Measurements from ENCODE around the gene MORN5. TPM values are rescaled to one million over a fixed set of nuclear protein-coding genes. Genes with fewer than 3 reads are reported as not detected.

Gene MORN5
- total and polyA plus RNA-seq, 3 donors from 2014 or later = 19.2 to 183 (median 34.7) TPM

DNA sequence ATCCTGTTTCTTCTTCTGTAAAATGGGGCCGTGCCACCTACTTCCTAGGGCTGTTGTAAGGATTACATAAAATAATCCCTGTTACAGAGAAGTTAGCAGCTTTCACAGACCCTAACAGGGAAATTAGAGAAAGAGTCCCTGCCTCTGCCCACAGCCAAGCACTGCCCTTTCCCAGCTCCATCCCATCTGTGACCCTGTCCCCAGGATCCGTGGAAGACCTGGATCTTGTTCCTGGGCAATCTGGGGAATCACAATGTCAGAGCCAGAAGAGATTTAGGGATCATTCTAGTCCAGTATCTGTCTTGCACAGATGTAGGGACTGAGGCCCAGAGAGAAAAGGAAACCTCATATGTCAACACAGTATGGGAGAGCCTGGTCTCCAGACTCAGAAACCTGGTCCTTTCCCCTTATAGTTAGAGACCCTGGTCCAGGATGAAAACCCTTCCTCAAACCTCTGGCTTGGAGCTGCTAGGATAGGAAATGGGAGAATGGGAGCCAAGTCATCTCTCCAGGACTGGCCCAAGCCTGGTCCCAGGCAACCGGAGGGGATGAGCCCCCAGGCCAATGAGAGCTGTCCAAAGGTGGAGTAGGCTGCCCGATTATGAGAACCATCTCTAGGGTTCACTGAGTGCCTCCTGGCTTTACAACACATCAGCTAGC lies 56.6 kb downstream of the MORN5 start:
- no peak for DNase-seq
- intact Hi-C loops (cut with DNase I; ENCODE audit: low total_unique reads) = no loop called here
- H3K9me3 ChIP-seq = no peaks in the 10 kb centered on the region
- no peak overlapping the region for H3K4me3 ChIP-seq
- peaks cover 5% of the 10 kb centered on the region for H3K27me3 ChIP-seq
- 45 to 56% methylated on average over 4 of the region's 4 CpGs for WGBS, 2 donors
- no peaks in the 10 kb centered on the region for H3K36me3 ChIP-seq (ENCODE audit: low read depth, missing control alignments)
- H3K4me1 ChIP-seq = peaks cover 25% of the 10 kb centered on the region
- H3K27ac ChIP-seq = no peak overlapping the region
- no peak for TF ChIP-seq POLR2A (IDR thresholded peaks at IDR 0.05)
- TF ChIP-seq, protein P1, sequence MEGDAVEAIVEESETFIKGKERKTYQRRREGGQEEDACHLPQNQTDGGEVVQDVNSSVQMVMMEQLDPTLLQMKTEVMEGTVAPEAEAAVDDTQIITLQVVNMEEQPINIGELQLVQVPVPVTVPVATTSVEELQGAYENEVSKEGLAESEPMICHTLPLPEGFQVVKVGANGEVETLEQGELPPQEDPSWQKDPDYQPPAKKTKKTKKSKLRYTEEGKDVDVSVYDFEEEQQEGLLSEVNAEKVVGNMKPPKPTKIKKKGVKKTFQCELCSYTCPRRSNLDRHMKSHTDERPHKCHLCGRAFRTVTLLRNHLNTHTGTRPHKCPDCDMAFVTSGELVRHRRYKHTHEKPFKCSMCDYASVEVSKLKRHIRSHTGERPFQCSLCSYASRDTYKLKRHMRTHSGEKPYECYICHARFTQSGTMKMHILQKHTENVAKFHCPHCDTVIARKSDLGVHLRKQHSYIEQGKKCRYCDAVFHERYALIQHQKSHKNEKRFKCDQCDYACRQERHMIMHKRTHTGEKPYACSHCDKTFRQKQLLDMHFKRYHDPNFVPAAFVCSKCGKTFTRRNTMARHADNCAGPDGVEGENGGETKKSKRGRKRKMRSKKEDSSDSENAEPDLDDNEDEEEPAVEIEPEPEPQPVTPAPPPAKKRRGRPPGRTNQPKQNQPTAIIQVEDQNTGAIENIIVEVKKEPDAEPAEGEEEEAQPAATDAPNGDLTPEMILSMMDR (IDR thresholded peaks at IDR 0.05) = no peak

DNA sequence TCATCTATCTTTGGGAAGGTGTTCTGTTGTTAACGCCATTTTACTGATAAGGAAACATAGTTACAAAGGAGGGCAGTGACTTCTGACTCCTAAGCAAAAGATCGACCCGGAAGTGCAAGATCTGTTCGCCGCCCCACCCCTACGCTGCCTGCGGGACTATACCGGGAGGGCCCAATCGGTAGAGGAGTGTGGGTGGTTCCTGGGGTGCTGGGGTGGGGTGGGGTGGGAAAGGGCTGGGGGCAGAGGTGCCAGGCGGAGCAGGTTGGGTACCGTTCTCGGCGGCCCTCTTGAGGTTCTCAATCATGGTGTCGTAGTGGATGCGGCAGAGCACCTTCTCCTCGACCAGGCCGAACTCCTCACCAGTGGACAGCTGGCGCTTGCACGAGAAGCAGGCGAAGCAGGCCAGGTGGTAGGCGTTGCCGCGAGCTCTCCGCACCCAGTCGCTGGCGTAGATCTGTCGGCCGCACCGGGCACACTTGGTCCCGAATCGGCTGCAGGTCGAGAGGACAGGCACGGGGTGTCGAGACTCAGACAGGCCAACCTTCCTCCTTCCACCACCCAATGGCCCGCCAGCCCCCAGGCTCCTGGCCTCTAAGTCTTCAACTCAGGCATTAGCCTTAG lies 57.2 kb downstream of the MORN5 start:
- Histone ChIP-seq H3K27ac (no peak overlapping the region), H3K36me3 (ENCODE audit: low read depth, missing control alignments) (no peaks in the 10 kb centered on the region), H3K9me3 (no peaks in the 10 kb centered on the region), H3K4me1 (peaks cover 25% of the 10 kb centered on the region), H3K27me3 (peaks cover 6% of the 10 kb centered on the region), H3K4me3 (no peak overlapping the region)
- TF ChIP-seq POLR2A (IDR thresholded peaks at IDR 0.05) = no peak
- TF ChIP-seq, protein P1 (IDR thresholded peaks at IDR 0.05) = no peak
- WGBS, 2 donors = 22 to 32% methylated on average over 13 to 35 of the region's 35 CpGs
- no peak for DNase-seq
- intact Hi-C loops (cut with DNase I; ENCODE audit: low total_unique reads) = no loop called here

DNA sequence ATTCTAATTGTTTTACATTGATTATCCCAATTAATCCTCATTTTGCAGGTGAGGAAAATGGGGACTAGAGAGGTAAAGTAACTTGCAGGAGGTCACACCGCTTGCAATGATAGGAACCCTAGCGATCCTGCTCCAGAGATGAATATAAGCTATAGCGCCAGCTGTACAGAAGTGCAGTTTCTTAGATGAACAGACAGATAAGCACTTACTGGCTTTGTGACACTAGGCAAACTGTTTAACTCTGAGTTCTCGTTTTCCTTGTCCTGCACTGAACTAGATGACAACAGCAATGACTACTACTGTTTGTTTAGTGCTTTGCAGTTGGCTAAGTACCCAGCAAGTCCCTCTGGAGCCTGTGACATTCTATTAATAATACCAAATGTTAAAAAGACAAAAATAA lies 57.9 kb downstream of the MORN5 start:
- H3K9me3 ChIP-seq = no peaks in the 10 kb centered on the region
- WGBS, 2 donors = 36 to 62% methylated on average over 4 of the region's 4 CpGs
- intact Hi-C loops (cut with DNase I; ENCODE audit: low total_unique reads) = no loop called here
- no peak overlapping the region for H3K27ac ChIP-seq
- H3K36me3 ChIP-seq (ENCODE audit: low read depth, missing control alignments) = no peaks in the 10 kb centered on the region
- DNase-seq = no peak
- H3K27me3 ChIP-seq = peaks cover 6% of the 10 kb centered on the region
- TF ChIP-seq, protein P1 (IDR thresholded peaks at IDR 0.05) = no peak
- TF ChIP-seq POLR2A (IDR thresholded peaks at IDR 0.05) = no peak
- H3K4me3 ChIP-seq = no peak overlapping the region
- H3K4me1 ChIP-seq = peaks cover 25% of the 10 kb centered on the region

DNA sequence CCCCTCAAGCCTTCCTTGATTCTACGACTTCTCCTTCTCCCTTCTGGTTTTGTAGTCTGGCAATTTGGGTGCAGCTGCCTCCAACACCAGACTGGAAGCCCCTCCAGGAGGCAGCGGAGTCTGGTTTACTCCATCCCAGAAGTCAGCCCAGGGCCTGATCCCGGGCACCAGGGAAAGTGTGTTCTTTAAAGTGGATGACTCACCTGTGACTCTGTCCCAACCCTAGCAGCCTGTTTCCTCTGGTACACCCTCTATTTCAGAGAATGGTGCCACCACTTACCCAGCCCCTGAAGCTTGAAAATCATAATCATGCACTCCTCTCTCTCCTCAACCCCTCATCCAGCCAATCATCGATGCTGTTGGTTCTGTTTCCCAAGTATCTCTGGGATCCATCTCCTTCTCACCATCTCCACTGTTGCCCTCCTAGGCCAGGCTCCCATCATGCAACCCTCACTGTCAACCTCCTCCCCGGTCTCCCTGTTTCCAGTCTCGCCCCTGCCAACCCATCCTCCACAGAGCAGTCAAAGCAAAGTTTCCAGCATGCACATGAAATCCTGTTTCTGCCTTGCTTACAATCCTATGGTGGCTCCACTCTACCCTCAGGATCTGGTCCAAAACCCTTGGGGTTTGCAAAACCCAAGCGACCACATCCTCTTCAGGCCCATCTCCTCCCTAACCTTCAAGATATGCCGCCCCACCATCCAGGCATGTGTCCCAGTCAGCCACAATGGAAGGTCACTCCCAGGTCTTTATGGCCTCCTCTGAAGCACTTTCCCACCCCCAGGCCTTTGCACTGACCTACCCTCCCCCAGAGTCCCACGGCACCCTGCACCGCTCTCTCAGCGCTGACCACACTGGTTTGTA lies 58.6 kb downstream of the MORN5 start:
- Histone ChIP-seq H3K27ac (no peak overlapping the region), H3K27me3 (peaks cover 6% of the 10 kb centered on the region), H3K4me3 (no peak overlapping the region), H3K9me3 (no peaks in the 10 kb centered on the region), H3K4me1 (peaks cover 25% of the 10 kb centered on the region), H3K36me3 (ENCODE audit: low read depth, missing control alignments) (no peaks in the 10 kb centered on the region)
- intact Hi-C loops (cut with DNase I; ENCODE audit: low total_unique reads) = no loop called here
- TF ChIP-seq, protein P1 (IDR thresholded peaks at IDR 0.05) = no peak
- no peak for TF ChIP-seq POLR2A (IDR thresholded peaks at IDR 0.05)
- 41 to 50% methylated on average over 11 of the region's 11 CpGs for WGBS, 2 donors
- DNase-seq = no peak

Measured in testis (tissue), 3 donors.